IPS-20b (cell line): ENCODE measurements around the gene MAGED2.
"Not testable (repeated sequence)": the region's sequence is repeated elsewhere in the genome, so short reads cannot be mapped to it uniquely, and the experiment has no call there.

Experiments used
- H3K27ac ChIP-seq: one replicate; pipeline ENCODE4 v1.5.1; 2013; ENCODE audit warnings: low read length
- H3K27me3 ChIP-seq: 2 replicates; pipeline ENCODE4 v1.6.1; 2013; ENCODE audit warnings: mild to moderate bottlenecking, low read length, inconsistent platforms; ENCODE audit not compliant: insufficient read depth
- H3K36me3 ChIP-seq: 2 replicates; pipeline ENCODE4 v1.6.1; 2013; ENCODE audit warnings: low read depth, mild to moderate bottlenecking, inconsistent platforms, low read length, moderate library complexity; ENCODE audit not compliant: insufficient read depth
- H3K4me1 ChIP-seq: 2 replicates; pipeline ENCODE4 v1.6.1; 2013; ENCODE audit warnings: mild to moderate bottlenecking, control low read depth, inconsistent platforms, low read length, moderate library complexity; ENCODE audit not compliant: insufficient read depth
- H3K4me3 ChIP-seq: 2 replicates; pipeline ENCODE4 v1.5.1; 2013; ENCODE audit warnings: mild to moderate bottlenecking, low read length, inconsistent platforms
- H3K9ac ChIP-seq: 2 replicates; pipeline ENCODE4 v1.6.1; 2013; ENCODE audit warnings: low read depth, mild to moderate bottlenecking, inconsistent platforms, low read length, moderate library complexity
- H3K9me3 ChIP-seq: 2 replicates; pipeline ENCODE4 v1.6.1; 2013; ENCODE audit warnings: mild to moderate bottlenecking, low read depth, low read length, inconsistent platforms; ENCODE audit not compliant: insufficient read depth

Gene MAGED2

GRCh38 chrX:54807524-54808108, at the start of gene MAGED2:
MAGED2 (plus strand) TSS chrX:54807745; CDS start chrX:54809332, 1,587 bp downstream.
- peak within 1 kb of the TSS; percentile 92 for H3K9ac ChIP-seq
- H3K27ac ChIP-seq: peak within 1 kb of the TSS; percentile 94
- H3K27me3 ChIP-seq: no peaks in the 10 kb centered on the region
- no peaks in the 10 kb centered on the region for H3K9me3 ChIP-seq
- H3K36me3 ChIP-seq: peaks cover 33% of the 10 kb centered on the region
- H3K4me3 ChIP-seq: peak within 1 kb of the TSS; percentile 97
- peaks cover 9% of the 10 kb centered on the region; the same call in 1 of the 2 replicates for H3K4me1 ChIP-seq

- Histone ChIP-seq H3K36me3 (no peaks in the 10 kb centered on the region), H3K9me3 (no peaks in the 10 kb centered on the region), H3K27me3 (no peaks in the 10 kb centered on the region), H3K27ac (no peak overlapping the region), H3K4me1 (peaks cover 5% of the 10 kb centered on the region; the same call in 1 of the 2 replicates), H3K4me3 (no peak overlapping the region), H3K9ac (no peak overlapping the region)
Observed at GRCh38 chrX:54758114-54759055, 49.2 kb upstream of the MAGED2 start.

GRCh38 chrX:54774391-54775094, 33.0 kb upstream of the MAGED2 start:
- not testable (repeated sequence) for H3K36me3 ChIP-seq, H3K9me3 ChIP-seq, H3K4me3 ChIP-seq, H3K27me3 ChIP-seq, H3K4me1 ChIP-seq
- H3K9ac ChIP-seq: peak overlapping the region; percentile 69; the same call in 1 of the 2 replicates
- peak overlapping the region; percentile 65 for H3K27ac ChIP-seq

GRCh38 chrX:54776061-54776460, 31.5 kb upstream of the MAGED2 start:
- Histone ChIP-seq H3K4me3 (no peak overlapping the region), H3K27me3 (no peaks in the 10 kb centered on the region), H3K36me3 (no peaks in the 10 kb centered on the region), H3K9me3 (no peaks in the 10 kb centered on the region), H3K4me1 (peaks cover 5% of the 10 kb centered on the region; the same call in 1 of the 2 replicates), H3K27ac (no peak overlapping the region), H3K9ac (no peak overlapping the region)

GRCh38 chrX:54776987-54777672, 30.4 kb upstream of the MAGED2 start:
- Histone ChIP-seq H3K4me1 (peaks cover 5% of the 10 kb centered on the region; the same call in 1 of the 2 replicates), H3K9me3 (no peaks in the 10 kb centered on the region), H3K4me3 (no peak overlapping the region), H3K27ac (no peak overlapping the region), H3K9ac (no peak overlapping the region), H3K36me3 (no peaks in the 10 kb centered on the region), H3K27me3 (no peaks in the 10 kb centered on the region)

GRCh38 chrX:54785901-54786300, 21.6 kb upstream of the MAGED2 start:
- H3K36me3 ChIP-seq: no peaks in the 10 kb centered on the region
- no peaks in the 10 kb centered on the region for H3K4me1 ChIP-seq
- no peaks in the 10 kb centered on the region for H3K9me3 ChIP-seq
- H3K9ac ChIP-seq: no peak overlapping the region
- H3K4me3 ChIP-seq: no peak overlapping the region
- H3K27me3 ChIP-seq: no peaks in the 10 kb centered on the region
- H3K27ac ChIP-seq: no peak overlapping the region

- H3K9ac ChIP-seq: no peak overlapping the region
- H3K4me1 ChIP-seq: no peaks in the 10 kb centered on the region
- H3K27ac ChIP-seq: no peak overlapping the region
- no peaks in the 10 kb centered on the region for H3K36me3 ChIP-seq
- H3K4me3 ChIP-seq: no peak overlapping the region
- no peaks in the 10 kb centered on the region for H3K9me3 ChIP-seq
- H3K27me3 ChIP-seq: no peaks in the 10 kb centered on the region
Observed at GRCh38 chrX:54786967-54787366, 20.6 kb upstream of the MAGED2 start.

- Histone ChIP-seq H3K9me3 (no peaks in the 10 kb centered on the region), H3K27me3 (no peaks in the 10 kb centered on the region), H3K36me3 (no peaks in the 10 kb centered on the region), H3K4me3 (no peak overlapping the region), H3K9ac (no peak overlapping the region), H3K27ac (no peak overlapping the region), H3K4me1 (no peaks in the 10 kb centered on the region)
Observed at GRCh38 chrX:54788446-54788845, 19.1 kb upstream of the MAGED2 start.

- not testable (repeated sequence) for H3K4me1 ChIP-seq, H3K36me3 ChIP-seq, H3K9me3 ChIP-seq, H3K27me3 ChIP-seq, H3K27ac ChIP-seq, H3K4me3 ChIP-seq, H3K9ac ChIP-seq
Observed at GRCh38 chrX:54789405-54789804, 18.1 kb upstream of the MAGED2 start.

GRCh38 chrX:54794028-54794427, 13.5 kb upstream of the MAGED2 start:
- Histone ChIP-seq H3K4me1 (no peaks in the 10 kb centered on the region), H3K9me3 (no peaks in the 10 kb centered on the region), H3K27ac (no peak overlapping the region), H3K4me3 (no peak overlapping the region), H3K9ac (no peak overlapping the region), H3K36me3 (no peaks in the 10 kb centered on the region), H3K27me3 (no peaks in the 10 kb centered on the region)

GRCh38 chrX:54794795-54795194, 12.8 kb upstream of the MAGED2 start:
- H3K4me1 ChIP-seq: no peaks in the 10 kb centered on the region
- no peaks in the 10 kb centered on the region for H3K36me3 ChIP-seq
- no peak overlapping the region for H3K4me3 ChIP-seq
- no peaks in the 10 kb centered on the region for H3K9me3 ChIP-seq
- no peak overlapping the region for H3K9ac ChIP-seq
- H3K27ac ChIP-seq: no peak overlapping the region
- H3K27me3 ChIP-seq: no peaks in the 10 kb centered on the region
